Lower lobe of right lung (tissue), 2 donors: ENCODE data around the gene EGFL8. TPM values are rescaled to one million over a fixed set of nuclear protein-coding genes. Genes with fewer than 3 reads are reported as not detected.

Experiments used
- ATAC-seq, 2 donors: fragments of 200-7000 bp; cut with Tn5 transposase; one replicate each; pipeline ENCODE4 v1.9.1; 2020 to 2022; ENCODE audit warnings: mild to moderate bottlenecking in 2 of 2, moderate library complexity in 2 of 2
- DNase-seq: peaks from one replicate; pipeline ENCODE4 v3.0.0-alpha.2; 2020
- H3K27ac ChIP-seq: fragments of 200-600 bp; one replicate; pipeline ENCODE4 v1.8.0; 2022
- H3K27me3 ChIP-seq: fragments of 200-600 bp; one replicate; pipeline ENCODE4 v1.8.0; 2022; ENCODE audit warnings: low read depth
- H3K36me3 ChIP-seq: fragments of 200-600 bp; one replicate; pipeline ENCODE4 v1.8.0; 2022; ENCODE audit warnings: mild to moderate bottlenecking
- H3K4me1 ChIP-seq: fragments of 200-600 bp; one replicate; pipeline ENCODE4 v1.8.0; 2022
- H3K4me3 ChIP-seq: fragments of 200-600 bp; one replicate; pipeline ENCODE4 v1.8.0; 2022; ENCODE audit warnings: mild to moderate bottlenecking
- H3K9me3 ChIP-seq: fragments of 200-600 bp; one replicate; pipeline ENCODE4 v1.8.0; 2022
- CTCF ChIP-seq: fragments of 200-600 bp; IDR thresholded peaks from one replicate; pipeline ENCODE4 v1.8.0; 2022; ENCODE audit warnings: antibody characterized with exemption, mild to moderate bottlenecking
- intact Hi-C: fragments of 100-400 bp; cut with DNase I; formaldehyde crosslinking; loops from one replicate; pipeline ENCODE4 v1.11.0; 2022
- total RNA-seq: library from RNA; stranded (reverse); fragmentation: NEBNext Ultra II Directional; extraction: Animal tissue kit (Norgen Biotek cat#: 25700); gene quantifications from one replicate; pipeline ENCODE4 v1.2.1, GENCODE V29; 2021
- donor health status: DM: no; HTN: yes; CAD: no; lungs with severe emphysema.

EGFL8 gene
- total RNA-seq, 1 donor from 2014 or later = 13.4 TPM

GRCh38 chr6:32167154-32167760 is 2.9 kb downstream of the EGFL8 start:
- intact Hi-C loops = no loop called here
- no peak overlapping the region for H3K27ac ChIP-seq
- TF ChIP-seq CTCF = no peak
- peak in 1 of 2 donors; percentile 8 for ATAC-seq
- H3K36me3 ChIP-seq = peaks cover 53% of the 10 kb centered on the region
- no peak for DNase-seq
- H3K4me3 ChIP-seq = no peak overlapping the region
- H3K9me3 ChIP-seq = no peaks in the 10 kb centered on the region
- no peaks in the 10 kb centered on the region for H3K4me1 ChIP-seq
- H3K27me3 ChIP-seq = no peaks in the 10 kb centered on the region

- peaks cover 53% of the 10 kb centered on the region for H3K36me3 ChIP-seq
- intact Hi-C loops = no loop called here
- no peak for ATAC-seq
These were observed 3.4 kb downstream of the EGFL8 start for GRCh38 chr6:32167761-32168262.

GRCh38 chr6:32168350-32168749 is 4.0 kb downstream of the EGFL8 start:
- ATAC-seq (no peak), DNase-seq (no peak)
- peaks cover under 1% of the 10 kb centered on the region for H3K4me1 ChIP-seq
- no peaks in the 10 kb centered on the region for H3K9me3 ChIP-seq
- no peak overlapping the region for H3K27ac ChIP-seq
- intact Hi-C loops = no loop called here
- H3K4me3 ChIP-seq = no peak overlapping the region
- no peaks in the 10 kb centered on the region for H3K27me3 ChIP-seq
- H3K36me3 ChIP-seq = peaks cover 53% of the 10 kb centered on the region
- TF ChIP-seq CTCF = no peak

More at GRCh38 chr6:32167761-32168262, 3.4 kb downstream of the EGFL8 start:
- DNase-seq = no peak
- H3K4me3 ChIP-seq = no peak overlapping the region
- H3K27me3 ChIP-seq = no peaks in the 10 kb centered on the region
- H3K27ac ChIP-seq = no peak overlapping the region
- no peaks in the 10 kb centered on the region for H3K4me1 ChIP-seq
- TF ChIP-seq CTCF = no peak
- H3K9me3 ChIP-seq = no peaks in the 10 kb centered on the region

- ATAC-seq = no peak
- no peaks in the 10 kb centered on the region for H3K9me3 ChIP-seq
These were observed 4.6 kb downstream of the EGFL8 start for GRCh38 chr6:32168807-32169591.

GRCh38 chr6:32170294-32170693 is 5.9 kb downstream of the EGFL8 start:
- Histone ChIP-seq H3K27ac (no peak overlapping the region), H3K4me3 (no peak overlapping the region), H3K36me3 (peaks cover 53% of the 10 kb centered on the region), H3K27me3 (no peaks in the 10 kb centered on the region), H3K4me1 (peaks cover 14% of the 10 kb centered on the region), H3K9me3 (no peaks in the 10 kb centered on the region)
- ATAC-seq (no peak), DNase-seq (no peak)
- intact Hi-C loops = no loop called here
- TF ChIP-seq CTCF = no peak

More at GRCh38 chr6:32168807-32169591, 4.6 kb downstream of the EGFL8 start:
- DNase-seq = no peak
- H3K27ac ChIP-seq = no peak overlapping the region
- no peak overlapping the region for H3K4me3 ChIP-seq
- intact Hi-C loops = no loop called here
- no peaks in the 10 kb centered on the region for H3K27me3 ChIP-seq
- peaks cover 53% of the 10 kb centered on the region for H3K36me3 ChIP-seq
- H3K4me1 ChIP-seq = peaks cover 3% of the 10 kb centered on the region
- no peak for TF ChIP-seq CTCF
